HCT116 (cell line): ENCODE results near the gene IMPDH1. TPM values are rescaled to one million over a fixed set of nuclear protein-coding genes. Genes with fewer than 3 reads are reported as not detected.
A peak's percentile ranks its signal among the peaks of the same experiment; 100 is the strongest.

Experiments used
- ATAC-seq: fragments of 200-7000 bp; cut with Tn5 transposase; 2 replicates; pipeline ENCODE4 v1.9.1; 2020; ENCODE audit warnings: mild to moderate bottlenecking, moderate library complexity
- BruUV-seq: library from RNA; stranded (reverse); fragments of 400-500 nt; replicated peaks from 2 replicates; lab custom pipeline; 2021; lab: Mats Ljungman, UMichigan
- CTCF ChIA-PET: fragments of 300-600 bp; sonication (Branson Sonifier 250); formaldehyde crosslinking; loops from one replicate; lab custom pipeline; 2021; ENCODE audit warnings: antibody characterized with exemption; lab: Charles Lee
- POLR2A ChIA-PET: fragments of 300-600, 350-600 bp; sonication (Branson Sonifier 250); formaldehyde crosslinking; loops from one replicate; lab custom pipeline; 2021; ENCODE audit warnings: antibody characterized with exemption; lab: Charles Lee
- RAD21 ChIA-PET, 2 experiments: fragments of 300-600 bp; sonication (Branson Sonifier 250); formaldehyde crosslinking; loops; one replicate each; lab custom pipeline; 2023; ENCODE audit warnings: low total read pairs in 2 of 2; ENCODE audit not compliant: uncharacterized antibody in 2 of 2, unreplicated experiment in 2 of 2, low non-redundant PET in 1 of 2; lab: Charles Lee
- DNase-seq: peaks from one replicate; pipeline ENCODE4 v3.0.0-alpha.2; 2010; ENCODE audit warnings: low read depth, low spot score
- H2AFZ ChIP-seq: fragments of 200-600 bp; shearing (Covaris generic), sonication (generic); 2 replicates; pipeline ENCODE4 v1.6.1; 2017; ENCODE audit warnings: low read depth, mixed run types, mixed read lengths, antibody characterized with exemption, low read length; ENCODE audit not compliant: poor library complexity, severe bottlenecking
- H3K27ac ChIP-seq: 2 replicates; pipeline ENCODE4 v1.5.1; 2012; ENCODE audit warnings: low read depth, low read length
- H3K27me3 ChIP-seq: fragments of 200-600 bp; sonication (generic); 2 replicates; pipeline ENCODE4 v1.6.1; 2016; ENCODE audit warnings: mixed run types, low read length, mixed read lengths; ENCODE audit not compliant: insufficient read depth
- H3K36me3 ChIP-seq, 2 experiments: fragments of 200-500 bp in 1 of 2; fragments of 200-600 bp in 1 of 2; sonication (Bioruptor generic) in 1 of 2; sonication (generic) in 1 of 2; 2 replicates each; pipeline versions ENCODE4 v1.5.1 to v1.6.1; 2014 to 2016; ENCODE audit warnings: low read length in 2 of 2, inconsistent platforms in 1 of 2, mixed read lengths in 1 of 2, mixed run types in 1 of 2; ENCODE audit not compliant: insufficient read depth in 2 of 2, control insufficient read depth in 1 of 2
- H3K4me1 ChIP-seq, 2 experiments: fragments of 200-600 bp in 1 of 2; sonication (generic) in 1 of 2; 2 replicates each; pipeline versions ENCODE4 v1.5.1 to v1.6.1; 2012 to 2017; ENCODE audit warnings: low read length in 2 of 2, inconsistent platforms in 1 of 2, mild to moderate bottlenecking in 1 of 2, mixed read lengths in 1 of 2, mixed run types in 1 of 2, moderate library complexity in 1 of 2; ENCODE audit not compliant: insufficient read depth in 2 of 2, control insufficient read depth in 1 of 2
- H3K4me2 ChIP-seq: fragments of 200-600 bp; sonication (generic); 2 replicates; pipeline ENCODE4 v1.6.1; 2017; ENCODE audit warnings: mixed run types, low read length, mixed read lengths
- H3K4me3 ChIP-seq, 2 experiments: fragments of 200-600 bp in 1 of 2; sonication (generic) in 1 of 2; replicated peaks in 1 of 2; 2 replicates each; pipeline ENCODE4 v1.5.1; 2011 to 2016; ENCODE audit warnings: low read length in 2 of 2, control low read depth in 1 of 2, low read depth in 1 of 2, mild to moderate bottlenecking in 1 of 2, mixed read lengths in 1 of 2, mixed run types in 1 of 2
- H3K79me2 ChIP-seq: fragments of 200-600 bp; sonication (generic); 2 replicates; pipeline ENCODE4 v1.6.1; 2017; ENCODE audit warnings: mild to moderate bottlenecking, mixed run types, low read length, moderate library complexity, mixed read lengths; ENCODE audit not compliant: insufficient read depth
- H3K9ac ChIP-seq: fragments of 200-600 bp; sonication (generic); 2 replicates; pipeline ENCODE4 v1.6.1; 2016; ENCODE audit warnings: low read length, mixed read lengths
- H3K9me2 ChIP-seq: fragments of 200-600 bp; sonication (generic), shearing (Covaris generic); 2 replicates; pipeline ENCODE4 v1.6.1; 2017; ENCODE audit warnings: mixed run types, mild to moderate bottlenecking, moderate library complexity; ENCODE audit not compliant: insufficient read depth
- H3K9me3 ChIP-seq, 2 experiments: fragments of 200-500 bp in 1 of 2; fragments of 200-600 bp in 1 of 2; sonication (Bioruptor generic) in 1 of 2; sonication (generic) in 1 of 2; 2 replicates each; pipeline ENCODE4 v1.6.1; 2014 to 2017; ENCODE audit warnings: low read length in 2 of 2, mixed read lengths in 2 of 2, inconsistent platforms in 1 of 2, low read depth in 1 of 2, mild to moderate bottlenecking in 1 of 2, mixed run types in 1 of 2, moderate library complexity in 1 of 2; ENCODE audit not compliant: control insufficient read depth in 1 of 2, insufficient read depth in 1 of 2
- H4K20me1 ChIP-seq: fragments of 200-600 bp; sonication (generic), shearing (Covaris generic); 2 replicates; pipeline ENCODE4 v1.6.1; 2017; ENCODE audit warnings: mixed run types, mild to moderate bottlenecking, moderate library complexity; ENCODE audit not compliant: insufficient read depth
- EGR1 ChIP-seq: IDR thresholded peaks from 2 replicates; pipeline ENCODE4 v1.6.1; 2012; ENCODE audit warnings: low read depth
- EZH2phosphoT487 ChIP-seq: fragments of 200-600 bp; IDR thresholded peaks from 2 replicates; pipeline ENCODE4 v1.6.1; 2018; ENCODE audit warnings: antibody characterized with exemption, borderline replicate concordance
- FOSL1 ChIP-seq: IDR thresholded peaks from 2 replicates; pipeline ENCODE4 v1.6.1; 2012; ENCODE audit warnings: low read depth
- TCF7L2 ChIP-seq: IDR thresholded peaks from 2 replicates; pipeline ENCODE4 v1.7.0; 2011; ENCODE audit warnings: borderline replicate concordance, inconsistent platforms; ENCODE audit not compliant: insufficient read depth, insufficient read length; ENCODE audit errors: extremely low read depth
- YY1 ChIP-seq: IDR thresholded peaks from 2 replicates; pipeline ENCODE4 v1.6.1; 2011; ENCODE audit warnings: low read length, low read depth, moderate library complexity, mild to moderate bottlenecking; ENCODE audit not compliant: insufficient replicate concordance; ENCODE audit errors: extremely low read depth
- intact Hi-C: fragments of 100-400 bp; cut with micrococcal nuclease; formaldehyde crosslinking; loops from 2 replicates; pipeline ENCODE4 v1.10.0; 2022
- total RNA-seq: library from RNA; stranded (reverse); gene quantifications from one replicate; pipeline ENCODE4 v1.2.1, GENCODE V29; 2021; ENCODE audit not compliant: unreplicated experiment
- TF ChIP-seq, protein P1 (sequence below): IDR thresholded peaks from 2 replicates; pipeline ENCODE4 v1.6.1; 2012

IMPDH1 gene
- total RNA-seq, 1 experiment from 2014 or later: 98.2 TPM

DNA sequence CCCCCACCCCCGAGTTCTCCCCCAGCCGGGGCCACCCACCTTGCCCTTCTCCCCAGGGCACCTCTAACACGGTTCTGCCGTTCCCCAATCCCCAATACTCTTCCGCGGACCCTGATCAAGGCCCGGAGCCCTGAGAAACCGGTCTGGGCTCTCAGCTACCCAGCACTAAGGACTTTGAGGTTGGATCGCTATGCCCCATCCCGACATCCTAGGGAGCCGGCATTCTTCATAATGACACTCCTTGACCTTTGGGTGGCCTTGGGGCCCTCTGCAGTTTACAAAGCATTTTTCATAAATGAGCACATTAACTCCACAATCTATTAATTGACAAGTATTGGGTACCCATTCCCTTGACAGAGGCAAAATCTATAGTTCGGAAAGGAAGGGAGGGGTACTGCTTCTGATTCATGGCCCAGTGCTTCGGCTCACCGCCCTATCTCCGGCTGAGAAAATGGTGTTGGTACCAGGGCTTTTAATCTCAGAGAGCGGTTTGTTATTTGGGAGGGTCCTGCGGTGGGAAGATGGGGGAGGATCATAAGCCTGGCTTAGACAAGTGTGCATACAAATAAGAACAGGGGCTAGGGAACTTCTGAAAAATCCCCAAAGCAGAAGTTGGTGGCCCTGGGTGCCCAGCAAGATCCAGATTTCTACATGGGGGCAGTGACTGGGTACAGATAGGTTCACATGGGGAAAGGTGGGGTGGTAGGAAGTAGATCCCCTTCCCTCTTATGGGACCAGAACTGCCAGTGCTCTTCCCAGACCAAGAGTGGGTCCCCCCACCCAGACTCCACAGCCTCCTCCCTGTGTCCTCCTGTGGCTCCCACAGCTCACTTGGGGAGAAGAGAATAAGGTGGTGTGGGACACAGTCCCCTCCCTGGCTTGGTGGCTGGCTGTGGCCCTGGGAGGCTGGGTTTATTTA, 3.2 kb downstream of the IMPDH1 start:
- ATAC-seq: no peak
- peaks cover 34 to 58% of the 10 kb centered on the region in 2 experiments for H3K4me1 ChIP-seq
- peaks cover 4 to 8% of the 10 kb centered on the region in 2 experiments; a peak in 2 of 4 replicates for H3K36me3 ChIP-seq
- H3K9me2 ChIP-seq: no peaks in the 10 kb centered on the region
- no peaks in the 10 kb centered on the region for H3K27me3 ChIP-seq
- no peak for DNase-seq
- TF ChIP-seq YY1 (no peak), EGR1 (no peak), FOSL1 (no peak), TCF7L2 (no peak), EZH2phosphoT487 (no peak)
- TF ChIP-seq, protein P1, sequence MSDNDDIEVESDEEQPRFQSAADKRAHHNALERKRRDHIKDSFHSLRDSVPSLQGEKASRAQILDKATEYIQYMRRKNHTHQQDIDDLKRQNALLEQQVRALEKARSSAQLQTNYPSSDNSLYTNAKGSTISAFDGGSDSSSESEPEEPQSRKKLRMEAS: no peak
- no peaks in the 10 kb centered on the region for H3K9me3 ChIP-seq
- peak overlapping the region in 1 of 2 experiments; percentile 2; a peak in 1 of 4 replicates for H3K4me3 ChIP-seq
- ChIA-PET CTCF (interaction anchor here (1.3 kb wide), 1 partner anchor 19 kb away, joined by 3 read pairs; no protein-coding TSS in a partner anchor), POLR2A (no interaction called here), RAD21 (no interaction called here)
- intact Hi-C loops: no loop called here
- H3K9ac ChIP-seq: peak overlapping the region; percentile 14; the same call in 1 of the 2 replicates
- peak overlapping the region; percentile 17; the same call in 1 of the 2 replicates for H3K27ac ChIP-seq
- H2AFZ ChIP-seq: no peak overlapping the region
- peak overlapping the region; percentile 44 for H3K4me2 ChIP-seq
- BruUV-seq: no TSS peak
- H3K79me2 ChIP-seq: peaks cover 31% of the 10 kb centered on the region
- no peaks in the 10 kb centered on the region for H4K20me1 ChIP-seq
